ENCODE results near the gene LZTS2. TPM values are rescaled to one million over a fixed set of nuclear protein-coding genes. Genes with fewer than 3 reads are reported as not detected.

Gene LZTS2
- total RNA-seq, 1 donor from 2014 or later, result 56.7 TPM

DNA sequence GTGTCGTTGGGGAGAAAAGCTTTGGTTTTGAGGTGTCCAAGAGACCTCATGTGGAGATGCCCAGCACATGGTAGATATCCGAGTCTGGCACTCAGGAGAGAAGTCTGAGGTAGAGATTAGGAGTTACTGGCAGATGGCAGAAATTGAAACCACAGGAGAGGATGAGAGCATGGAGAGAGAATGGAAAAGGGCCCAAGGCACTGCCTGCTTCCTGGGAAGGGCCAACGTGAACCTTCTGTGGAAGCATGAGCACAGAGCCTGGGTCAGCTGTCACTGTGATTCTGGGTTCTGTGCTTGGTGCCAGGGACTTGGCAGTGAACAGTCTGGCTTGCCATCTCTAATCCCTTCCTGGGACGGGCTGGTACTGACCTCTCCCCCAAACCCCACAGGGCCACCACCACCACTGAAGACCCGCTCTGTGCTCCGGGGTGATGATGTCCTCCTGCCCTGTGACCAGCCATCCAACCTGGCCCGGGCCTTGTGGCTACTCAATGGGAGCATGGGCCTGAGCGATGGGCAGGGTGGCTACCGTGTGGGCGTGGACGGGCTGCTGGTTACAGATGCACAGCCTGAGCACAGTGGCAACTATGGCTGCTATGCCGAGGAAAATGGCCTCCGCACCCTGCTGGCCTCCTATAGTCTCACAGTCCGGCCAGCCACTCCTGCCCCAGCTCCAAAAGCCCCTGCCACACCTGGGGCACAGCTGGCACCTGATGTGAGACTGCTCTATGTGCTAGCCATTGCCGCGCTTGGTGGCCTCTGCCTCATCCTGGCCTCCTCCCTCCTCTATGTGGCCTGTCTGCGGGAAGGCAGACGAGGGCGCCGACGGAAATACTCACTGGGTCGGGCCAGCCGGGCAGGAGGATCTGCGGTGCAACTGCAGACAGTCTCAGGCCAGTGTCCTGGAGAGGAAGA lies 16.4 kb upstream of the LZTS2 start:
- Mint-ChIP-seq H3K27me3 (ENCODE audit: unreplicated experiment) (peaks cover 13% of the 10 kb centered on the region), H3K27ac (ENCODE audit: unreplicated experiment) (no peak overlapping the region), H3K9me3 (ENCODE audit: unreplicated experiment) (peaks cover 5% of the 10 kb centered on the region), H3K36me3 (ENCODE audit: unreplicated experiment) (no peaks in the 10 kb centered on the region), H3K4me3 (ENCODE audit: unreplicated experiment) (no peak overlapping the region), H3K4me1 (ENCODE audit: low read depth, unreplicated experiment) (peaks cover 7% of the 10 kb centered on the region)
- no peak for DNase-seq
- TF ChIP-seq, protein P1, sequence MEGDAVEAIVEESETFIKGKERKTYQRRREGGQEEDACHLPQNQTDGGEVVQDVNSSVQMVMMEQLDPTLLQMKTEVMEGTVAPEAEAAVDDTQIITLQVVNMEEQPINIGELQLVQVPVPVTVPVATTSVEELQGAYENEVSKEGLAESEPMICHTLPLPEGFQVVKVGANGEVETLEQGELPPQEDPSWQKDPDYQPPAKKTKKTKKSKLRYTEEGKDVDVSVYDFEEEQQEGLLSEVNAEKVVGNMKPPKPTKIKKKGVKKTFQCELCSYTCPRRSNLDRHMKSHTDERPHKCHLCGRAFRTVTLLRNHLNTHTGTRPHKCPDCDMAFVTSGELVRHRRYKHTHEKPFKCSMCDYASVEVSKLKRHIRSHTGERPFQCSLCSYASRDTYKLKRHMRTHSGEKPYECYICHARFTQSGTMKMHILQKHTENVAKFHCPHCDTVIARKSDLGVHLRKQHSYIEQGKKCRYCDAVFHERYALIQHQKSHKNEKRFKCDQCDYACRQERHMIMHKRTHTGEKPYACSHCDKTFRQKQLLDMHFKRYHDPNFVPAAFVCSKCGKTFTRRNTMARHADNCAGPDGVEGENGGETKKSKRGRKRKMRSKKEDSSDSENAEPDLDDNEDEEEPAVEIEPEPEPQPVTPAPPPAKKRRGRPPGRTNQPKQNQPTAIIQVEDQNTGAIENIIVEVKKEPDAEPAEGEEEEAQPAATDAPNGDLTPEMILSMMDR (IDR thresholded peaks at IDR 0.05; ENCODE audit: partially characterized antibody, unreplicated experiment), result no peak

DNA sequence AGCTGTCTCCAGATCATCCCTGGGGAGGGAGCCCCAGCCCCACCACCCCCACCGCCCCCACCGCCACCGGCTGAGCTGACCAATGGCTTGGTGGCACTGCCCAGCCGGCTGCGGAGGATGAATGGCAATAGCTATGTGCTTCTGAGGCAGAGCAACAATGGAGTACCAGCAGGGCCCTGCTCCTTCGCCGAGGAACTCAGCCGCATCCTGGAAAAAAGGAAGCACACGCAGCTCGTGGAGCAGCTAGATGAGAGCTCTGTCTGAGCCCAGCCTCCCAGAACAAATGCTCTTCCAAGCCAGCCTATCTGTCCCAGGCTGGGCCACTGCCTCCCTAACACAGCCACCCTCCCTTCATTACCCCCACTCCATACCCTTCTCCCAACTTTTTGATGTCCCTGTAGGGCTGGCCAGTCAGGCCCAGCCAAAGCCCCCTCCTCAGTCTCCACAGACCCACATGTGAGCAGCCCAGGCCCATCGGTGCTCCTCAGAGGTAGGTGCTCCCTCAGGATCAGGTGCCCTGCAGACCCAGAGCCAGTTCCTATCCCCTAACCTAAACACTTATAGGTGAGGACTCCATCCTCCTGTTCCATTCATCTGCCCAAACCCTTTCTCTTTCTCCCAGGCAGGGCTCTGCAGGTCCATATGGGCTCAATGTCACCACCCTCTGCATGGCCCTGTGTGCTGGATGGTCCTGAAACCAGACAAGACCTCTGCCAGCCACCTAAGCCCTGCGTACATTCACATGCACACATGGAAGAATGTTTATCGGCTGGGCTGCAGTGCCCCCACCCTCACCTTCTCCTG lies 15.5 kb upstream of the LZTS2 start:
- Mint-ChIP-seq H3K4me3 (ENCODE audit: unreplicated experiment) (no peak overlapping the region), H3K27me3 (ENCODE audit: unreplicated experiment) (peaks cover 13% of the 10 kb centered on the region), H3K4me1 (ENCODE audit: low read depth, unreplicated experiment) (peaks cover 7% of the 10 kb centered on the region), H3K36me3 (ENCODE audit: unreplicated experiment) (no peaks in the 10 kb centered on the region), H3K27ac (ENCODE audit: unreplicated experiment) (no peak overlapping the region), H3K9me3 (ENCODE audit: unreplicated experiment) (peaks cover 5% of the 10 kb centered on the region)
- DNase-seq, result no peak
- TF ChIP-seq, protein P1 (IDR thresholded peaks at IDR 0.05; ENCODE audit: partially characterized antibody, unreplicated experiment), result no peak

DNA sequence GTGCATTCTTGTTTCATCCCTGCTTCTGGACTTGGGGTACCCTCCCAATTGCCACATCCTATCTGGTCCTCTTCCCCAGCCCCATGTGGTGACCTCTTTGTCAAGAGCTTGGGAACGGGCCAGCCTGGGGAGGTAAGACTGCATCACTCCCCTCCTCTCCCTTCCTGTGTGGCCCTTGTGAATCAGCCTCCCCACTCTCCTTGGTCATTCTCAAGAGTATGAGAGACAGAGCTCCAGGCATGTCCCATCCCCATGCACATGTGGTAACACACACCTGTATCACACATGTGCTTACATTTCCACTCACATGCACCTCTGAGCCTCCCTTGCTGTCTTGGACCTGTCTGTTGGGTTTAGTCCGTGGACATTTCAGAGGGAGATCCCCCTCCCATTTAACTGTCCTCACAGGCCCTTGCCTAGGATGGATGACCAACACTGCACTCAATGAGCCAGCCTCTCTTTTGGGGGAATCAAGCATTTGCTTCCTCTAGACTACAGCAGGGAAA lies 14.9 kb upstream of the LZTS2 start:
- H3K4me1 Mint-ChIP-seq (ENCODE audit: low read depth, unreplicated experiment), result peaks cover 7% of the 10 kb centered on the region
- no peak for DNase-seq
- peaks cover 13% of the 10 kb centered on the region for H3K27me3 Mint-ChIP-seq (ENCODE audit: unreplicated experiment)
- TF ChIP-seq, protein P1 (IDR thresholded peaks at IDR 0.05; ENCODE audit: partially characterized antibody, unreplicated experiment), result no peak
- no peak overlapping the region for H3K27ac Mint-ChIP-seq (ENCODE audit: unreplicated experiment)
- no peaks in the 10 kb centered on the region for H3K36me3 Mint-ChIP-seq (ENCODE audit: unreplicated experiment)
- no peak overlapping the region for H3K4me3 Mint-ChIP-seq (ENCODE audit: unreplicated experiment)
- H3K9me3 Mint-ChIP-seq (ENCODE audit: unreplicated experiment), result peaks cover 5% of the 10 kb centered on the region

DNA sequence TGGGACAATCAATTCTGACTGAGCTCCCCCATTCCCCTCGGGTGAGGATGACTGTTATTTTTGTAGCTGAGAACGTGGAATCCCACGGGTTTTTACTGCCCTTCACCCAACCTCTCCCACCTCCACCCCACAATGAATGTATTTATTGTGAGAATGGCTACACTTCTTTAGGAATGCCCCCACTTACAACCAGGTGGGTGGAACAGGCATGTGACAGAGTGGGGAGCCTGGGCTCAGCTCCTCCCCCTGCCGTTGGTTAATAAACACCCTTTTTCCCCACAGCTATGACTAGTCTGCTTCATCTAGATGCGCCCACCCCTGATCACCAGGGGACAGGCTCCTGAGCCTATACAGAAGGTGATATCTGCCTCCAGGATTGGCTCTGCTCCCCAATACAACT lies 14.3 kb upstream of the LZTS2 start:
- Mint-ChIP-seq H3K9me3 (ENCODE audit: unreplicated experiment) (peaks cover 5% of the 10 kb centered on the region), H3K27me3 (ENCODE audit: unreplicated experiment) (peaks cover 11% of the 10 kb centered on the region), H3K4me3 (ENCODE audit: unreplicated experiment) (no peak overlapping the region), H3K27ac (ENCODE audit: unreplicated experiment) (peak overlapping the region; percentile 21), H3K36me3 (ENCODE audit: unreplicated experiment) (no peaks in the 10 kb centered on the region), H3K4me1 (ENCODE audit: low read depth, unreplicated experiment) (peaks cover 7% of the 10 kb centered on the region)
- TF ChIP-seq, protein P1 (IDR thresholded peaks at IDR 0.05; ENCODE audit: partially characterized antibody, unreplicated experiment), result no peak
- no peak for DNase-seq

Data from glutamatergic neuron (in vitro differentiated cells).